Measurements from ENCODE around the gene PLVAP.

DNA sequence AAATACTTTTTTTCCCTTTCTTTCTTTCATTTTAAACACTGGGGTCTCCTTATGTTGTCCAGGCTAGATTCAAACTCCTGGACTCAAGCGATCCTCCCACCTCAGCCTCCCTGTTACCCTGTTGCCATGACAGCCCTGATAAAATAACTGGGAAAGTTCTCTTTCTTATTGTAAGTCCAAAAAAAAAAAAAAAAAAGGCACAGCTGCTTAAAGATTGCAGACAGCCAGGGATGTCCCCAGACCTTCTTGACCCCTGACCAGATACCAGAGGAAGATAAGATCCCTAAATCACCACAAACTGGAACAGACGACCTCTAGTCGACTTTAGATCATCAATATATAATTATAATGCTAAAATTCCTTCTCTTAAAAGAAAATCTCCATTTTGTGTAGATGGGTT, 41.6 kb upstream of the PLVAP start:
- TF ChIP-seq, protein P1, sequence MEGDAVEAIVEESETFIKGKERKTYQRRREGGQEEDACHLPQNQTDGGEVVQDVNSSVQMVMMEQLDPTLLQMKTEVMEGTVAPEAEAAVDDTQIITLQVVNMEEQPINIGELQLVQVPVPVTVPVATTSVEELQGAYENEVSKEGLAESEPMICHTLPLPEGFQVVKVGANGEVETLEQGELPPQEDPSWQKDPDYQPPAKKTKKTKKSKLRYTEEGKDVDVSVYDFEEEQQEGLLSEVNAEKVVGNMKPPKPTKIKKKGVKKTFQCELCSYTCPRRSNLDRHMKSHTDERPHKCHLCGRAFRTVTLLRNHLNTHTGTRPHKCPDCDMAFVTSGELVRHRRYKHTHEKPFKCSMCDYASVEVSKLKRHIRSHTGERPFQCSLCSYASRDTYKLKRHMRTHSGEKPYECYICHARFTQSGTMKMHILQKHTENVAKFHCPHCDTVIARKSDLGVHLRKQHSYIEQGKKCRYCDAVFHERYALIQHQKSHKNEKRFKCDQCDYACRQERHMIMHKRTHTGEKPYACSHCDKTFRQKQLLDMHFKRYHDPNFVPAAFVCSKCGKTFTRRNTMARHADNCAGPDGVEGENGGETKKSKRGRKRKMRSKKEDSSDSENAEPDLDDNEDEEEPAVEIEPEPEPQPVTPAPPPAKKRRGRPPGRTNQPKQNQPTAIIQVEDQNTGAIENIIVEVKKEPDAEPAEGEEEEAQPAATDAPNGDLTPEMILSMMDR (conservative IDR thresholded peaks at IDR 0.05): no peak
- TF ChIP-seq ZFX (IDR thresholded peaks at IDR 0.05): no peak
